DMS153 (cell line): ENCODE results near the gene NPIPB13.
"Not testable (repeated sequence)": the region's sequence is repeated elsewhere in the genome, so short reads cannot be mapped to it uniquely, and the experiment has no call there.

ENCODE experiments used
- DNase-seq: peaks from one replicate; lab custom pipeline; 2025; lab: John Stamatoyannopoulos, UW

NPIPB13 gene

GRCh38 chr16:30248379-30248778, at the start of gene NPIPB13:
Gene NPIPB13 (minus strand): TSS chr16:30248479. CDS start chr16:30245573, 2,906 bp downstream.
- DNase-seq = not testable (repeated sequence)

- DNase-seq = not testable (repeated sequence)
These were observed 34.1 kb upstream of the NPIPB13 start for GRCh38 chr16:30282357-30282756.

GRCh38 chr16:30278523-30278922, 30.2 kb upstream of the NPIPB13 start:
- not testable (repeated sequence) for DNase-seq

- DNase-seq = not testable (repeated sequence)
These were observed 31.2 kb downstream of the NPIPB13 start for GRCh38 chr16:30217082-30217481.

GRCh38 chr16:30211414-30211813, 36.9 kb downstream of the NPIPB13 start:
- not testable (repeated sequence) for DNase-seq

- not testable (repeated sequence) for DNase-seq
These were observed 39.2 kb downstream of the NPIPB13 start for GRCh38 chr16:30209032-30209431.

GRCh38 chr16:30207063-30207704, 41.1 kb downstream of the NPIPB13 start:
- DNase-seq = not testable (repeated sequence)

- not testable (repeated sequence) for DNase-seq
These were observed 42.0 kb downstream of the NPIPB13 start for GRCh38 chr16:30206252-30206651.

- not testable (repeated sequence) for DNase-seq
These were observed 42.6 kb downstream of the NPIPB13 start for GRCh38 chr16:30205541-30206236.

- not testable (repeated sequence) for DNase-seq
These were observed 48.5 kb downstream of the NPIPB13 start for GRCh38 chr16:30199608-30200343.

- not testable (repeated sequence) for DNase-seq
These were observed 49.2 kb downstream of the NPIPB13 start, which contains the start of gene SULT1A3 for GRCh38 chr16:30199049-30199448. Gene SULT1A3 (plus strand): TSS chr16:30199255. CDS start chr16:30200729, 1,474 bp downstream.
